SK-N-SH treated with all-trans-retinoic acid at 6 μM for 48 hours (cell line): ENCODE results near the gene CHRM1.

Experiments used
- ATAC-seq: fragments of 200-7000 bp; cut with Tn5 transposase; 3 replicates; pipeline ENCODE4 v1.9.1; 2020; ENCODE audit warnings: mild to moderate bottlenecking, moderate library complexity
- ARNTL ChIP-seq: fragments of 450-650 bp; formaldehyde crosslinking; IDR thresholded peaks from 2 replicates; pipeline ENCODE4 v1.5.0; 2020; ENCODE audit warnings: low read depth, mild to moderate bottlenecking, moderate library complexity, borderline replicate concordance
- CREB5 ChIP-seq: fragments of 250-450 bp; sonication (Bioruptor Pico); IDR thresholded peaks from 2 replicates; pipeline ENCODE4 v1.5.1; 2020; ENCODE audit warnings: low read depth, mild to moderate bottlenecking, moderate library complexity
- CSDC2 ChIP-seq: fragments of 250-450 bp; sonication (Bioruptor Pico); IDR thresholded peaks from 2 replicates; pipeline ENCODE4 v1.5.0; 2020; ENCODE audit warnings: mild to moderate bottlenecking, moderate library complexity
- CSRNP3 ChIP-seq: fragments of 250-450 bp; sonication (Bioruptor Pico); IDR thresholded peaks from 2 replicates; pipeline ENCODE4 v1.5.1; 2021; ENCODE audit warnings: mild to moderate bottlenecking, moderate library complexity
- GLIS3 ChIP-seq: fragments of 250-450 bp; sonication (Bioruptor Pico); IDR thresholded peaks from 2 replicates; pipeline ENCODE4 v1.5.0; 2020; ENCODE audit warnings: mild to moderate bottlenecking, moderate library complexity
- ISL1 ChIP-seq: fragments of 250-450 bp; sonication (Bioruptor Pico); IDR thresholded peaks from 2 replicates; pipeline ENCODE4 v2.1.2; 2022; ENCODE audit warnings: mild to moderate bottlenecking, moderate library complexity
- OSR1 ChIP-seq: fragments of 250-450 bp; sonication (Bioruptor Pico); IDR thresholded peaks from 2 replicates; pipeline ENCODE4 v1.8.0; 2022; ENCODE audit warnings: moderate library complexity, mild to moderate bottlenecking, inconsistent platforms
- PPARA ChIP-seq: fragments of 250-450 bp; sonication (Bioruptor Pico); IDR thresholded peaks from 2 replicates; pipeline ENCODE4 v1.5.0; 2020; ENCODE audit warnings: mild to moderate bottlenecking, borderline replicate concordance
- TCF4 ChIP-seq: fragments of 250-450 bp; sonication (Bioruptor Pico); IDR thresholded peaks from 2 replicates; pipeline ENCODE4 v1.8.0; 2021; ENCODE audit warnings: mild to moderate bottlenecking, moderate library complexity, borderline replicate concordance
- ZC3H10 ChIP-seq: fragments of 250-450 bp; sonication (Bioruptor Pico); IDR thresholded peaks from 2 replicates; pipeline ENCODE4 v1.5.1; 2021; ENCODE audit warnings: mild to moderate bottlenecking, moderate library complexity
- ZFP3 ChIP-seq: fragments of 250-450 bp; sonication (Bioruptor Pico); IDR thresholded peaks from 2 replicates; pipeline ENCODE4 v1.5.0; 2020; ENCODE audit warnings: mild to moderate bottlenecking, moderate library complexity
- ZFP30 ChIP-seq: fragments of 450-650 bp; formaldehyde crosslinking; IDR thresholded peaks from 2 replicates; pipeline ENCODE4 v1.5.0; 2022; ENCODE audit warnings: mild to moderate bottlenecking, moderate library complexity
- ZNF565 ChIP-seq: fragments of 450-650 bp; formaldehyde crosslinking; conservative IDR thresholded peaks from 2 replicates; pipeline ENCODE4 v1.5.0; 2020; ENCODE audit warnings: low read depth, mild to moderate bottlenecking, moderate library complexity
- ZNF70 ChIP-seq: fragments of 450-650 bp; formaldehyde crosslinking; IDR thresholded peaks from 2 replicates; pipeline ENCODE4 v1.5.0; 2020; ENCODE audit warnings: mild to moderate bottlenecking, moderate library complexity
- TF ChIP-seq, protein P1 (sequence below): fragments of 250-450 bp; sonication (Bioruptor Pico); IDR thresholded peaks from 2 replicates; pipeline ENCODE4 v1.5.0; 2020; ENCODE audit warnings: mild to moderate bottlenecking, moderate library complexity
- TF ChIP-seq, protein P2 (sequence below): fragments of 250-450 bp; sonication (Bioruptor Pico); IDR thresholded peaks from 2 replicates; pipeline ENCODE4 v1.8.0; 2021; ENCODE audit warnings: low read depth, mild to moderate bottlenecking, moderate library complexity, borderline replicate concordance

CHRM1 gene

DNA sequence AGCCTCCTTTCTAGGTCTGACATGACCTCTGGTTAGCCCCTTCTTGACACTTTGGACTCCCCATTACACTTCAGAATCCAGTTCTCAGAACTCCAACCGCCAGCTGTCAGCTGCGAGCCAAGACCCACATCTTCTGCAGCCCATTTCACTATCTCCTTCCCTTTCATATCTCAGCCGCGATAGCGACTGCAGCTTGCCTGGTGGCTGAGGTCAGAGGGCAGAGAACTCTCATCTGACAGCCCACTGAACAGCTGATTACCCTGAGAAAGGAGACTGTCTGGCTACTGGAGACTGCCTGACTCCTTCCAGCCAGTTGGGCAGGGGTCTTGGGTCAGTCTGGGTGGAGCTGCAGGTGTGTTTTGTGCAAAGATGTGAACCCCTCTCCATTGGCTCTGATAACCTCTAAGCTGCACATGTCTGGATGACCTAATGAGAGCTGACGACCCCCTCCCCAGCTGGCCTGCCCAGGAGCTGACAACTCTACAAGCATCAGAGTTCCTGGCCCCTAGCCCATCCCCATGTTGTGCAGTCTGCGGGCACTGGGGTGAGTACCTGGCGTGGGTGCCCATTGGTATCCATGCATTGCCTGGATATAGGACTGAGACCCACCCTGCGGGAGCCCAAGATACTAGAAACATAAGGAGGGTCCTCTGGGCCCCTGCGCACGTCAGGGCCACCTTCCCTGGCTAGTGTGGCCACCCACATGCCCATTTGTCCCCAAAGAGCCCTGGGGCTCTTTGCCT is 1.1 kb downstream of the CHRM1 start:
- no peak for ATAC-seq
- no peak for TF ChIP-seq ARNTL (CRISPR knock-in tag)
- TF ChIP-seq, protein P1, sequence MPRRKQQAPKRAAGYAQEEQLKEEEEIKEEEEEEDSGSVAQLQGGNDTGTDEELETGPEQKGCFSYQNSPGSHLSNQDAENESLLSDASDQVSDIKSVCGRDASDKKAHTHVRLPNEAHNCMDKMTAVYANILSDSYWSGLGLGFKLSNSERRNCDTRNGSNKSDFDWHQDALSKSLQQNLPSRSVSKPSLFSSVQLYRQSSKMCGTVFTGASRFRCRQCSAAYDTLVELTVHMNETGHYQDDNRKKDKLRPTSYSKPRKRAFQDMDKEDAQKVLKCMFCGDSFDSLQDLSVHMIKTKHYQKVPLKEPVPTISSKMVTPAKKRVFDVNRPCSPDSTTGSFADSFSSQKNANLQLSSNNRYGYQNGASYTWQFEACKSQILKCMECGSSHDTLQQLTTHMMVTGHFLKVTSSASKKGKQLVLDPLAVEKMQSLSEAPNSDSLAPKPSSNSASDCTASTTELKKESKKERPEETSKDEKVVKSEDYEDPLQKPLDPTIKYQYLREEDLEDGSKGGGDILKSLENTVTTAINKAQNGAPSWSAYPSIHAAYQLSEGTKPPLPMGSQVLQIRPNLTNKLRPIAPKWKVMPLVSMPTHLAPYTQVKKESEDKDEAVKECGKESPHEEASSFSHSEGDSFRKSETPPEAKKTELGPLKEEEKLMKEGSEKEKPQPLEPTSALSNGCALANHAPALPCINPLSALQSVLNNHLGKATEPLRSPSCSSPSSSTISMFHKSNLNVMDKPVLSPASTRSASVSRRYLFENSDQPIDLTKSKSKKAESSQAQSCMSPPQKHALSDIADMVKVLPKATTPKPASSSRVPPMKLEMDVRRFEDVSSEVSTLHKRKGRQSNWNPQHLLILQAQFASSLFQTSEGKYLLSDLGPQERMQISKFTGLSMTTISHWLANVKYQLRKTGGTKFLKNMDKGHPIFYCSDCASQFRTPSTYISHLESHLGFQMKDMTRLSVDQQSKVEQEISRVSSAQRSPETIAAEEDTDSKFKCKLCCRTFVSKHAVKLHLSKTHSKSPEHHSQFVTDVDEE (CRISPR knock-in tag) = no peak
- TF ChIP-seq GLIS3 = no peak
- no peak for TF ChIP-seq CSDC2
- TF ChIP-seq ISL1 (CRISPR knock-in tag) = no peak
- no peak for TF ChIP-seq PPARA

DNA sequence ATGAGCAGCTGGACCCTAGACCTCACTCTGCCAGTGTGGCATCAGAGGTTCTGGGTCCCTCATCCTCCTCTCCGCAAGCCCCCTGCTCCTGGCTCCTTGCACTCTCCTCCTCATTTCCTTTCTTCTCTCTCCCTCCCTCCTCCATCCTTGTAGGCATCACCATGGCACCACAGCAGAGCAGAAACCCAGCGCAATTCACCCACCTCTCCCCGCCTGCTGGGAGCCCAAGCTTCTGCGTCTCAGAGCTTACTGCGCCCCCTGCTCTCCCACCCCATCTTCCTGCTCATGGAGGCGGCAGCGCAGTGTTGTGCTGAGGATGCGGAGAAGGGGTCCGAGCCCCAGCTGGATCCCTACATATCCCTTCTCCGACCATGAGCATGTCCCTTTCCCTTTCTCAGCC is 1.7 kb downstream of the CHRM1 start:
- TF ChIP-seq, protein P2, sequence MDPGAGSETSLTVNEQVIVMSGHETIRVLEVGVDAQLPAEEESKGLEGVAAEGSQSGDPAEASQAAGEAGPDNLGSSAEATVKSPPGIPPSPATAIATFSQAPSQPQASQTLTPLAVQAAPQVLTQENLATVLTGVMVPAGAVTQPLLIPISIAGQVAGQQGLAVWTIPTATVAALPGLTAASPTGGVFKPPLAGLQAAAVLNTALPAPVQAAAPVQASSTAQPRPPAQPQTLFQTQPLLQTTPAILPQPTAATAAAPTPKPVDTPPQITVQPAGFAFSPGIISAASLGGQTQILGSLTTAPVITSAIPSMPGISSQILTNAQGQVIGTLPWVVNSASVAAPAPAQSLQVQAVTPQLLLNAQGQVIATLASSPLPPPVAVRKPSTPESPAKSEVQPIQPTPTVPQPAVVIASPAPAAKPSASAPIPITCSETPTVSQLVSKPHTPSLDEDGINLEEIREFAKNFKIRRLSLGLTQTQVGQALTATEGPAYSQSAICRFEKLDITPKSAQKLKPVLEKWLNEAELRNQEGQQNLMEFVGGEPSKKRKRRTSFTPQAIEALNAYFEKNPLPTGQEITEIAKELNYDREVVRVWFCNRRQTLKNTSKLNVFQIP (CRISPR knock-in tag) = no peak
- TF ChIP-seq TCF4 (CRISPR knock-in tag) = no peak
- TF ChIP-seq CSRNP3 = no peak
- TF ChIP-seq OSR1 (CRISPR knock-in tag) = no peak
- TF ChIP-seq ISL1 (CRISPR knock-in tag) = no peak
- TF ChIP-seq ZFP3 (CRISPR knock-in tag) = no peak
- TF ChIP-seq ZNF565 = no peak
- TF ChIP-seq CREB5 (CRISPR knock-in tag) = no peak
- no peak for ATAC-seq

DNA sequence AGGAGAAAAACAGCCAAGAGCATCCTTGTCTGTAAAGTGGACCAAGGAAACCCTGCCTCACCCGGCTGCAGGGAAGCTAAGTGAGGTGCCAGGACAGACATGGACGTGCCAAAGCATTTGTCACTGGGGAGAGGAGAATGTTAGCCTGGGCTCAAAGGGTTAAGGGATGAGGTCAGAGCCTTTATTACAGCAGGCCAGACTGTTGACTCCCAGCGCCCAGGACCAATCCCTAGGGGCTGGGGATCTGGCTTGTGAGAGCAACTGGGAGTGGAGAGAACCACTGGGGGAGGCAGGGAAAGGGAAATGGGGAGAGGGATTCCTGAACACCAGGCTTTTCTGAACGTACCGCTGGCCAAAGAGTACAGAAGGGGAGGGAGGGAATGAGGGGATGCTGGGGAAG is 2.6 kb downstream of the CHRM1 start:
- no peak for ATAC-seq
- TF ChIP-seq ZNF70 (no peak), ISL1 (CRISPR knock-in tag) (no peak), ZC3H10 (no peak), ZNF565 (no peak), ZFP30 (no peak), ZFP3 (CRISPR knock-in tag) (no peak), CSDC2 (no peak), TCF4 (CRISPR knock-in tag) (no peak), PPARA (no peak)
- TF ChIP-seq, protein P1 (CRISPR knock-in tag) = no peak
- TF ChIP-seq, protein P2 (CRISPR knock-in tag) = no peak
